ENCODE data around the gene SVEP1.

SVEP1 gene

DNA sequence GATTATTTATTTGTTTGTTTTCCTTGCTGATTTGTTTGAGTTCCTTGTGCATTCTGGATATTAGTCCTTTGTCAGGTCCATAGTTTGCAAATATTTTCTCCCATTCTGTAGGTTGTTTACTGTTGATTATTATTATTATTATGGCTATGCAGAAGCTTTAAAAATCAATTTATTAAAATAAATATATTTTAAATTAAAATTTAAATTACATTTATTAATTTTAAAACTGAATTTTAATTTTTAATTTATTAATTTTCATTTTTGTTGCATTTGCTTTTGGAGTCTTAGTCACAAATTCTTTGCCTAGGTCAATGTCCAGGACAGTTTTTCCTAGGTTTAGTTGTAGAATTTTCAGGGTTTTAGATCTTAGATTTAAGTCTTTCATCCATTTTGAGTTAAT lies 50.9 kb downstream of the SVEP1 start:
- no peak for DNase-seq (ENCODE audit: extremely low read depth in 1 of 2, low read depth in 1 of 2)

DNA sequence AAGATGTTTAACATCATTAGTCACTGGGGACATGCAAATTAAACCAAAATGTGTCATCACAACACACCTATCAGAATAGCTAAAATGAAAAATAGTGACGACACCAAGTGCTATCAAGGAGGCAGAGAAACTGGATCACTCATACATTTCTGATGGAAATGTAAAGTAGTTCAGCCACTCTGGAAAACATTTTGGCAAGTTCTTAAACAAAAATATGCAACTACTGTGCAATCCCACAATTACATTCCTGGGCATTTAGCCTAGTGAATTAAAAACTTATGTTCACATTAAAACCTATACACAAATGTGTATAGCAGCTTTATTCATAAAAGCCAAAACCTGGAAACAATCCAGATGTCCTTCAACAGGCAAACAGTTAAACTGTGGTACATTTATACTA lies 53.1 kb downstream of the SVEP1 start:
- DNase-seq (ENCODE audit: extremely low read depth in 1 of 2, low read depth in 1 of 2): no peak

DNA sequence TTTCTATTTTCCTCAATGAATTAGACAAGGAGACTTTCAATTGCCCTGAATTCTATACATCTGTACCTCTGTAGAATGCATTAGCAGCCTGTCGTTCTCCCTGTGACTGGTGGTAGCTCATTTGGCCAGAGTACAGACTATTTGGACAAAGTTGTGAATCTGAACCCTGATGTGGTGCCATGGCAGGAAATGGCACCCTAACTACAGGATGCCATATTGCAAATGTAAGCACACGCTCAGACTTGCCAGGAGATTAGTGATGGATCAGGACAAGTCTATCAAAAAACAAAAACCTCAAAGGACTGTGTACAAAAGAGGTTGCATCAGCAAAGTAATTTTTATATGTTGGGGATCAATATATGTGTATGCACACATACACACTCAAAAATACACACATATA lies 58.3 kb downstream of the SVEP1 start:
- DNase-seq (ENCODE audit: extremely low read depth in 1 of 2, low read depth in 1 of 2): no peak

DNA sequence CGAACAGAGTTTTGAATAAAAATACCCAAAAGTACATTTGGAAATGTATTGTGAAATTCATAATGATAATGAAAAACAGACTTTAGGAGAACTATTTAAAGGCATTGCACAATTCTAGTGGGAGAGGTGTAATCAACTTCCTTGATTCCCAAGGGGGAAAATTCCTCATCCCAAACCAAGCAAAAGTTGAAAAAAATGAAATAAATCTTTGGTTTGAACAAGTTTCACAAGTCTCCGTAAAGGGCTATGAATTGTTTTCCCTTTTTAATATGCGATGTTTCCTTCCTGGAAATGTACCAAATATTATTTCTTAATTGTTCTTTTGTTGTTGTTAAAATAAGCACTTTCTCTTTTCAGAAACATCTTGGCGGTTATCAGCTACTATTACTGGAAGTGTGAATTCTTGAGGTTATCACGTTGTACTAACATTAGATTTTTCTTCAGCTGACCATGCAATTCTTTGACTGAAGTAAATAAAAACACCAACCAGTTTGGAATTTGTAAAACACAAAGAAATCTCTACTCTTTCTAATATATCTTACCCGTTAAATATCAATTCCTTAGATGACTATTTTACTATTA lies 59.3 kb downstream of the SVEP1 start:
- no peak for DNase-seq (ENCODE audit: extremely low read depth in 1 of 2, low read depth in 1 of 2)

DNA sequence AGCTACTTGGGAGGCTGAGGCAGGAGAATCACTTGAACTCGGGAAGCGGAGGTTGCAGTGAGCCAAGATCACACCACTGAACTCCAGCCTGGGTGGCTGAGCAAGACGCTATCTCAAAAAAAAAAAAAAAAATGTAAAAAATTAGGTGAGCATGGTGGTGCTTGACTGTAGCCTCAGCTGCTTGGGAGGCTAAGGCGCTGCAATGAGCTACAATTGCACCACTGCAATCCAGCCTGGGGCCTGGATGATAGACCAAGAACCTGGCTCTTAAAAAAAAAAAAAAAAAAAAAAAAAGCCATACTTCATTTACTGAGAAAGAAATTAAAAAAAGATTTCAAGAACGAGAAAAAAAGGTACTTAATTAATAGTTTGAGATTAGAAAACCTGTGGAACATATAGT lies 62.1 kb downstream of the SVEP1 start:
- DNase-seq (ENCODE audit: extremely low read depth in 1 of 2, low read depth in 1 of 2): no peak

DNA sequence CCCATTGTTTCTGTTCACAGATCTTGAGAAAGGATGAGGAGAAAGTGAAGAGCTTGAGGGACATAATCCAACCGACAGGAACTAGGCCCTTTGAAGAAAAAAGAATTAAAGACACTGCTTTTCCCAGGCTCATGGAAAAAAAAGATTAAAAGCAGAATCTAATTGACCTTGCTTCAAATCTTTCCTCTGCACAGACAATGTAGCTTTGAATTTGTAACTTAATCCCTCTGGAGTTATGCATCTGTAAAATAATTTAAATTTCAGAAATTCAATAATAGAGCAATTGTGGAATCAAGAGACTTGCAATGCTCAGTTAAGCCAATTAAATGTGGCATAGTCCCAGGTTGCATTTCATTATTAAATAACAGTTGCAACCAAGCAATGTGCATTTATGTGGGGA lies 64.6 kb downstream of the SVEP1 start:
- DNase-seq (ENCODE audit: extremely low read depth in 1 of 2, low read depth in 1 of 2): no peak

DNA sequence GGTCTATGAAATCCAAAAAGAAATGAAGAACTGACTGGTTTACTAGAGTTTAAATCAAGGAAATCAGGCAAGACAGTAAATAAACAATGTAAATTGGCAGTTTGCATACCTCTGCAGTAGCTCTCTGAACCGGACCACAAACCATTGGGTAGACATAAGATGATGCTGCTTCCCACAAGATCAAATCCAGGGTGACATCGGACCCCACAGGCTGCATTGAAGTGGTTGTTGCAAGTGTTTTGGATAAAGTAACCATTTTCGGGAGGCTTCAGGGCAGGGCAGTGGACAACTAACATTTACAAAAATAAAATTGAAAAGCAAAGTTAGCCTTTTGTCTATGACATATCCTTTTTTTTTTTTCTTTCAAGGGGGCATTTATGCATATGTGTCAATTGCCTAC lies 66.7 kb downstream of the SVEP1 start:
- DNase-seq (ENCODE audit: extremely low read depth in 1 of 2, low read depth in 1 of 2): no peak

DNA sequence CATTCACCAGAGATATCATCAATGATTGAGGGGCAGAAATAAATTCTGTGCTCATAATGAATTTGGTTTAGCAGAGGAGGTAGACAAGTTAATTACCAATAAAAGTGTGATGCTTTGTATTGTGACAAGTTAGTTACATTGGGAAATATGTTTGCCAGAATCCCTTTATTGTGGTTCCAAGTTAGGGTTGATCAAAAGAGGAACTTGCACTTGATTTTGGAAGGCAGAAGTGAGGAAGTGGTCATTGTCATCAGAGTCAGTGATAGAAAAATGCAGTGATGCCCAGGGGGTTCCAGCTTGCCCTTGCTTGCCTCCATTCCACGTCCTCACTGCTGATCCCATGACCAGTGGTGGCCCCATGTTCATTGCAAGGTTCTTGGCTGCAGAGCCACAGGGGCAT lies 69.7 kb downstream of the SVEP1 start:
- no peak for DNase-seq (ENCODE audit: extremely low read depth in 1 of 2, low read depth in 1 of 2)

DNA sequence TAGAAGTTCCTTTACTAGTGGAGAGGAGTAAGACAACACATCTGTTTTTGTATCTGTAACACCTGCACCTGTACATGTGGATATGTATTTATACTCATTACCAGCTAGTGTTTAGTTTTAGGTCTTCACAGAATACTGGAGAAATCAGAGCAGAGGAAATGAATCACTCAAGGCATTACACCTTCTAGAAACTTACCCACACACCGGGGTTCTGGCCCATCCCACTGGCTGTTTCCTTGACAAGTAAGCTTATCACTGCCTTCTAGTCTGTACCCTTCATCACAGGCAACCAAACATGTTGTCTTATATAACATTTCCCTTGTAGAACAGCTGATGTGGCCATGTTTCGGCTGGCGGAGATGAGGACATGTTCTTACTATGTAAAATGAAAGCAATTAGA lies 76.7 kb downstream of the SVEP1 start:
- no peak for DNase-seq (ENCODE audit: extremely low read depth in 1 of 2, low read depth in 1 of 2)

DNA sequence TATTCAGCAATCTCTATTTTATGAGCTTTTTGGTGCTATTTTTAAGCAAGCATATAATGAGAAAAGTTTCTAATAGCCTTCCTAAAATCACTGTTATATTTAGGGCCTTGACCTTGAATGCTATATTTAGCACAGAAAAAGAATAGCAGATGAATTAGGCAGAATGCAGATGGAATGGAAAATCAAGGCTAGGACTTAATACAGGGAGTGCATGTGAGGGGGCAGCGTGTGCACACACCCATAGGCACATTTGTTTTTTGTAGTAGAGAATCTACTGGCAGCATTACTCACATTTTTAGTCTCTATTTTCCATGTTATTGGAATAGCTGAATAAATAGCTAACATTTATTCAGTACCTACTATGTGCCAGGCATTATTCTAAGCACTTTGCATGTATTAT lies 79.9 kb downstream of the SVEP1 start:
- no peak for DNase-seq (ENCODE audit: extremely low read depth in 1 of 2, low read depth in 1 of 2)

DNA sequence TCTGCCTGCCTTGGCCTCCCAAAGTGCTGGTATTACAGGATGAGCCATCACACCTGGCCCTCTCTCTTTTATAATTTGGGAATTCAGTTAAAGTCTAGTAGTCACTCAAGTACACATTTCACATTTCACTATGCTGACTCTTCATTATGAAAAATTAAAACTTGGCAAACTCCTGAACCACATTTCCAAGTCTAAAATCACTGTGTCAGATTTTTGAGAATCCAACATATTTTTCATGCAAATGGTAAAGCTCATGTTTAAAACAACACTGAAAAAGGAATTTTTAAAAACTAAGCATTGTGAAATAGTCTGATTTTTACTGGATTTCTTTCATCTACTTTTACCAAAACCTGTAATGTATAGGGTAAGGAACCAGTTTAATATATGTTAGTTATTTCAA lies 92.3 kb downstream of the SVEP1 start:
- DNase-seq (ENCODE audit: extremely low read depth in 1 of 2, low read depth in 1 of 2): no peak

DNA sequence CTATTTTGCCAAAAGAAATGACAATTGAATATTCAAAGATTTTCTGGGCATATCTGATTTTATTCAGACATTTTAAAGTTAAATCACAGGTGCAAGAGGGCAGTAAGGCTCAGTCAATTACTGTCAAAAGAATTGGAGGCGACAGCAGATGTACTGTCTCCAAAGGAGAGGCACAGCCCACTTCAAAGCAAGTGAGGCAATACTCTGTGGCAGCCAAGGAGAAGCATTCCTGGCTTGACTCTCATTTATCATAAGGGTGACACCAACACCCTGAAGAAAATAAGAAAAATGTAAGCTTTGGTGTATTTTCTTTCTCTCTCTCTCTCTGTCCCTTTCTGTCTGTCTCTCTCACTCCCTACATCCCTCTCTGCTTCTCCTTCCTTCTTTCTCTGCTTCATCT lies 93.3 kb downstream of the SVEP1 start:
- DNase-seq (ENCODE audit: extremely low read depth in 1 of 2, low read depth in 1 of 2): no peak

DNA sequence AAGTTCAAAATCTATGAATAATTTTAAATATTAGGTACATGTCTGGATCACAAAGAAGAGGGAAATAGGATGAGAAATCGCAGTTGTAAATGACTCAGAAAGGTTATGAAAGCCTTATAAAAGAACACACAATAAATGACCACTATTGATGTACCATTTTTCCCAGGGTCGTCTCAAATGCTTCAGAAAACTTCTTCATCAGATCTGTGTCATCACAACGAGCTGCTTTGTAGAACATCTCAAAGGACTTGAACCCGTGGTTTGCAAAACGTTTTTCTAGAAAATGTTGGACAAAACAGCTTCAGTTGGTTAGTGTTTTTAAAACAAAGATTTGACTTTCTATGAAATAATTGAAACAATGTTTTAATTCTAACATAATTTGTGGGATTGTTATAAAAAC lies 100.1 kb downstream of the SVEP1 start:
- DNase-seq (ENCODE audit: extremely low read depth in 1 of 2, low read depth in 1 of 2): no peak

DNA sequence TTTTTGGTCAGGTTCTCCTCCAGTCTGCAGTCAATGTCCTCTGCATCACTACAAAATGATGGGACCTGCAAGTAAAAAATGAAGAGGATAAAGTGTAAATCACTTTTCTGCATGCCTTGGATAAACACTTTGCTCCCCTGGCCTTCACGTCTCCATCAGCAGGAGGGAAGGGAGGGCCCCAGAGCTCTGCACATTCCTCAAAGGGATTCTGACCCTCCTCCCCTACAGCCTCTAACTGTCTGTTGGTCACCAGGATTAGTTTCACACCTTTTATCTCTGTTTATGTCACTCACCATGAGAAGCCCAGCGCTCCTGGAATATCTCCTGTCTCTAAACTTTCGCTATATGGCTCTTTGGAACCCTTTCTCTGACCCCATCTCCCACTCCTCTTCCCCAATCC lies 103.3 kb downstream of the SVEP1 start:
- no peak for DNase-seq (ENCODE audit: extremely low read depth in 1 of 2, low read depth in 1 of 2)

DNA sequence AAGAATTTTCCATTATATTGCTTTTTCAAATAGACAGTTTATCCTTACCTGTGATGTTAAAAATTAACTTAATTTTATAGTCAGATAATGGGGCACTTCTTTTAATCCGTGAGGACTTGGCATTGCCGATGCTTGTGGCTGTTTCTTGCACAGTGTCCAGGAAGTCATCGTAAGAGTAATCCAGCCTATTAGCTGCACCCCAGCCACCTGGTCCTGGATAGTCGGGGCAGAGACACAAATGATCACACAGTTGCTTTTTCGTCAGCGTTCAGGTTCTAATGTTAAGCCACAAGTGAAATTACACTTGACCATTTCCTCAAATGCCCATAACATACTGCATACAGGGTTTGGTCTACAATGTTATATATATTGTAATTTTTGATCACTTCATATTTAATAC lies 107.4 kb downstream of the SVEP1 start:
- DNase-seq (ENCODE audit: extremely low read depth in 1 of 2, low read depth in 1 of 2): no peak

DNA sequence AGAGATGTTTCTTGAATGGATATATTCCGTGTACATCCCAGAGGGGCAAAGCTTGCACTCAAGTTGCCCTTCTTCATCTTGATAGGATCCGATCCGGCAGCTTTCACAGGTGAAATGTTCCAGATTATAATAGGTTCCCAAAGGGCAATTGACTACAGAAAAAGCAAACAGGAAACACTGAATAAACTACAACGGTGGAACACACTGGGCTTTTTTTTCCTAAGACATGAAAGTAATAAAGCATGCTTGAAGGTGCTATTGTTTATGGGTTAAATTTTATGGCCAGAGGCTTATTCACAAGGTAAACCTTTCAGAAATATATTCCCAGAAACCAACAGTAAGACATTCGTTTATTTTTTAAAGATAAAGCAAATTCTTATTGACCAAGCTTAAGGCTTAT lies 110.6 kb downstream of the SVEP1 start:
- no peak for DNase-seq (ENCODE audit: extremely low read depth in 1 of 2, low read depth in 1 of 2)

DNA sequence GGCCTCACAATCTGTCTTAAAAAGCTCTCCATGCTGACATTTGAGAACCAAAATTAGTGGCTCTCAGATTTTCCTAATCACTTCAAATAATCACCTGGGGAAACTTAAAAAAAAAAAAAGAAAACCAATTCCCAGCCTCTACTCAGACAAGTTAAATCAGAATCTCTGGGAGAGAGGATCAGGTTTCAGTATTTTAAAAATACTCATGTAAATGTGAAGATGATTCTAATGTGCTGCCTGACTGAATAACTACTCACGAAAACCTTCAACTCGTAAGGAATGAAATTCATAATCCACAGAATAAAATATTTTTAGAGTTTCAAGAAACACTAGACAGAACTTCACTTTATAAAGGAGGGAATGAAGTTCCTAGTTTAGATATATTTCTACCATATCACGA lies 114.4 kb downstream of the SVEP1 start:
- DNase-seq (ENCODE audit: extremely low read depth in 1 of 2, low read depth in 1 of 2): no peak

DNA sequence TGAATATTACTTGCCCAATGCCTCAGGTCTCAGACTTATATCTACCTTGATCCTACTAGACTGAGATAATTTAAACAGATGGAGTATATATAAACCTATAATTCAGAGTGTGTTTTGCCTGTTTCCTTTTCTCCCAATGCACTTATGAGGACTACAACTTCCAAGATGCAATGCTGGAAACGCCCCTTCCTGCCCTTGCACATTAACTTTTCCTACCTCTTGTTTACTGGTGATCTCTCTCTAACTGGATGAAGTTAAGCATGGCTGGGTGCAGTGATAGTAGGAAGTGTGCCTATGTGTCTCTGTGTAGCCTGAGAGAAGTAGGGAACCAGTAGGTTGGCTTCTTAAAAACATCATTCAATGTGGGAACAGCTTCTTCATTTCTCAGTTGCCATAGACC lies 115.2 kb downstream of the SVEP1 start:
- no peak for DNase-seq (ENCODE audit: extremely low read depth in 1 of 2, low read depth in 1 of 2)

DNA sequence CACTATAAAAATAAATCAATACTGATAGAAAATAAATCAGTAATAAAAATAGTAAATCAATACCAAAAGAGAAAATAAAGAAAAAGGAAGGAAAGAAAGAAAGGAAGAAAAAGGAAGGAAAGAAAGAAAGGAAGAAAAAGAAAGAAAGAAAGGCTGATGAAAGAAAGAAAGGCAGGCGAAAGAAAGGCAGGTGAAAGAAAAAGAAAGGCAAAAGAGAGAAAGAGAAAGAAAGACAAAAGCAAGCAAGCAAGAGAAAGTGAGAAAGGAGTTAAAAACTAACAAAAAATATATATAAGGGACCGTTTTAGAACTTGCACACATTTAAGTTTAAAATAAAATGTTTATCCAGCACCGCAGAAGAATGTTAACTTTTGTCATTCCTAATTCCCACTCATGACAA lies 116.0 kb downstream of the SVEP1 start:
- DNase-seq (ENCODE audit: extremely low read depth in 1 of 2, low read depth in 1 of 2): no peak

DNA sequence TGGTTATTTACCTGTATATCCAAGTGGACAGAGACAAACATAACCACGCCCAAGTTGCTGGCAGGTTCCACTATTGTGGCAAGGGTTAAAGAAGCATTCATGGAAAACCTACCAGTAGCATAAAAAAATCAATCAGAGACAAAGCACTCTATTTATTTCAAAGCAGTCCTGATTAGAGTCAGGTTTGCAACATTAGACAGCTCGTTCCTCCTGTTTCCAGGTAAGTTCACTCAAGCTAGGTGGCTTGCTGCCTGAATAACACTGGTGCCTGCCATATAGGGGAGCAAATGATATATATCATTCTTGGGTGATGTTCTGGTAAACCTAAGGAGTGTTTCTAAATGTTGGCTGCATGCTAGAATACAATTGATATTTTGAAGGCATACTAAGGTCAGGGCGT lies 122.3 kb downstream of the SVEP1 start:
- no peak for DNase-seq (ENCODE audit: extremely low read depth in 1 of 2, low read depth in 1 of 2)

DNA sequence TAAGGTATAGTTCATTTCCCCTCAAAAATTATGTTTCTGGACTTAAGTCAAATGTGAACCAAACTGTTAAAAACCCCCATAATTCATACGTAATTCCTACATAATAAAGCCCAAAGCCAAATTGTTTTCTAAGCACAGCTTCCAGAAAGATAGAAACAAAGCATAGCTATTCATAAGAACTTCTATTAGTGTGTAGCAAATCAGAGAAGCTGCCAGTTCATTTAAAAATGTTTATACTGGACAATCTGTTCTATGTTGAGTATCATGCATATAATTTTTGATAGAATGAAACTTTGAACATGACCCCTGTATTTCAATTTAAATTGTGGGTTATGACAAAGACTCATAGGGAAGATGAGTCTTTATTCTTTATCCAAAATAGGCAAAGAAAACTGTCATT lies 122.9 kb downstream of the SVEP1 start:
- DNase-seq (ENCODE audit: extremely low read depth in 1 of 2, low read depth in 1 of 2): no peak

DNA sequence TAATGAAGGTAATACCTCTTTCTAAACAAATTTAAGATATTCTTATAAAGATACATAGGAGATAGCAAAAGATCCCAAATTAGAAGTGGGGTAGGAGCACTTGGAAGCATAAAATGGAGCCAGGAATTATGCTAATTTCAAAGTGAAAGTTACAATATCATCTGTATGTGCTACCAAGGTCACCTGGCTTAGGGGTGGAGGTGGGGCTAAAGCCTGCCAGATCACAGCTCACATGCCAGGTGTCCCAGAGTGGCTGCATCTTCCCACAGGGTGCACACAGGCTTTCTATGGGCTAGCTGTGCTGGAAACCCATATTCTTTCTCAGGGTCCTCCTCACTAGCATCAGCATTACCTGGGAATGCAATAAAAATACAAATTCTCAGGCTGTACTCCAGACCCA lies 123.7 kb downstream of the SVEP1 start:
- DNase-seq (ENCODE audit: extremely low read depth in 1 of 2, low read depth in 1 of 2): no peak

DNA sequence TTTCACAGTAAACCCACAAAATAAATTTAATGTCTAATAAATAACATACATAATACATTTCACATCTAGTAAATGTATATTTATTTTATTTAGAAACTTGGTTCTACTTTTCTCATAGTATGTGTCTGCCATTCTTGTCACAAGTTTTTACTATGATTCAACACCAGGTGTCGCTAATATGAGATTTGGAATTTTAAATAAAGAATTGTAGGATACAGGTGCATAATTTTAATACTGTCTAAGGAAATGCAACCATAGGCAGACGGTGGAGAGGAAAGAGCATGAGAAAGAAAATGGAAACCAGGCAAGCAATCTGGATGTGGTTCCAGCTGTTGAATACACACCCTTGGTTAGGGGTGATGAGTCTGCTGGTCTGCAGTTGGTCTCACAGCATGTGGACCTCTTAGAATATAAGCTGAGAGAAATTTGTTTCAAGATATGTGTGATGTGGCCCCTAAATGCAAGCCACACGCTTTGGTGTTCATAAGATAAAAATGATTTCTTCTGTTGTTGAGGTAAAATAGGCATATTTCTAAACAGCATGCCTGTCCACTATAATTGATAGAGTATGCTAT lies 127.2 kb downstream of the SVEP1 start:
- no peak for DNase-seq (ENCODE audit: extremely low read depth in 1 of 2, low read depth in 1 of 2)
